Inflammatory macrophage treated with lipopolysaccharide for 4 hours (primary cell): ENCODE results near the gene SEC24C.
A peak's percentile ranks its signal among the peaks of the same experiment; 100 is the strongest.
"Not testable (repeated sequence)": the region's sequence is repeated elsewhere in the genome, so short reads cannot be mapped to it uniquely, and the experiment has no call there.

ENCODE experiments used
- DNase-seq: peaks from one replicate; pipeline ENCODE4 v3.0.0-alpha.2; 2020

The SEC24C gene

GRCh38 chr10:73795491-73795890, 51.3 kb downstream of the SEC24C start:
- not testable (repeated sequence) for DNase-seq

GRCh38 chr10:73796035-73796434, 51.9 kb downstream of the SEC24C start:
- DNase-seq = not testable (repeated sequence)

DNA sequence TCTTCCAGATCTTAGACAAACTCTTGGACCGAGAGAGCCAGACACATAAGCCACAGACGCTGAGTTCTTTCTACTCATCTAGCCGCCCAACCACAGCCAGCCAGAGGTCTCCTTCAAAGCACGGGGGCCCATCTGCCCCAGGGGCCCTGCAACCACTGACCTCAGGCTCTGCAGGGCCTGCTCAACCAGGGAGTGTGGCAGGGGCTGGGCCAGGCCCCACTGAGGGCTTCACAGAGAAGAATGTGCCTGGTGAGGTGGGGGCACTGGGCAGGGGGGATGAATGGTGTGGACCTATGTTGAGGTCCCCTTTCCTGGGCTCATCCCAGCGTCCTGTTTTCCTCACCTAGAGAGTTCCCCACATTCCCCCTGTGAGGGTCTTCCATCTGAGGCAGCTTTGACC, 52.6 kb downstream of the SEC24C start:
- no peak for DNase-seq

DNA sequence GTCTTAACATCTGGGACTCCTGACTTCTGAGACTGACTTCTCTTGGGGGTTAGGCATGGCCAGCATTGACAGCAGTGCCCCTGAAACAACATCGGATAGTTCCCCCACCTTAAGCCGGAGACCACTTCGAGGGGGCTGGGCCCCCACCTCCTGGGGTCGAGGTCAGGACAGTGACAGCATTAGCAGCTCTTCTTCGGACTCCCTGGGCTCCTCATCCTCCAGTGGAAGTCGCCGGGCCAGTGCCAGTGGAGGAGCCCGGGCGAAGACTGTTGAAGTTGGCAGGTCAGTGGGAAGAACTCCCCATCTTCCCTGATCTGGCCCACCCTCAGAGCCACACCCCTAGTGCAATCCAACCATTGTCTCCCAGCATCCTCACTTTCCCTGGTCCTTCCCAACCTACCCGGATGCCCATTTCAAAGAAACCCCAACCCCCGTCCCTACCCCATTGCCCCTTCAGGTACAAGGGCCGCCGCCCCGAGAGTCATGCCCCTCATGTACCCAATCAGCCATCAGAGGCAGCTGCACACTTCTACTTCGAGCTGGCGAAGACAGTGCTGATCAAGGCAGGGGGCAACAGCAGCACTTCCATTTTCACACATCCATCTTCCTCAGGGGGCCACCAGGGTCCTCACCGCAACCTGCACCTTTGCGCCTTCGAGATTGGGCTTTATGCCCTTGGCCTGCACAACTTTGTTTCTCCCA, 53.3 kb downstream of the SEC24C start:
- DNase-seq = no peak

DNA sequence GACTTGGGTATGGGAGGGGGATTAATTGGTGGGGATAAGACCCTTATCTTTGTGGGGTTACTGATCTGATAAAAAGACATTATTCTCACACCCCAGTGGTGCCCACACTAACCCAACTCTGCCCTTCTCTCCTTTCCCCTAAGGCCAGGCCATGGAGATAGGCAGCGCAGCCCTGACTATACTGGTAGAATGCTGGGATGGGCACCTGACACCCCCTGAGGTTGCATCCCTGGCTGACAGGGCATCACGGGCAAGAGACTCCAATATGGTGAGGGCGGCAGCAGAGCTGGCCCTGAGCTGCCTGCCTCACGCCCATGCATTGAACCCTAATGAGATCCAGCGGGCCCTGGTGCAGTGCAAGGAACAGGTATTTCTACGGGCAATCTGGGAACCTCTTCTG, 53.9 kb downstream of the SEC24C start:
- DNase-seq = no peak

DNA sequence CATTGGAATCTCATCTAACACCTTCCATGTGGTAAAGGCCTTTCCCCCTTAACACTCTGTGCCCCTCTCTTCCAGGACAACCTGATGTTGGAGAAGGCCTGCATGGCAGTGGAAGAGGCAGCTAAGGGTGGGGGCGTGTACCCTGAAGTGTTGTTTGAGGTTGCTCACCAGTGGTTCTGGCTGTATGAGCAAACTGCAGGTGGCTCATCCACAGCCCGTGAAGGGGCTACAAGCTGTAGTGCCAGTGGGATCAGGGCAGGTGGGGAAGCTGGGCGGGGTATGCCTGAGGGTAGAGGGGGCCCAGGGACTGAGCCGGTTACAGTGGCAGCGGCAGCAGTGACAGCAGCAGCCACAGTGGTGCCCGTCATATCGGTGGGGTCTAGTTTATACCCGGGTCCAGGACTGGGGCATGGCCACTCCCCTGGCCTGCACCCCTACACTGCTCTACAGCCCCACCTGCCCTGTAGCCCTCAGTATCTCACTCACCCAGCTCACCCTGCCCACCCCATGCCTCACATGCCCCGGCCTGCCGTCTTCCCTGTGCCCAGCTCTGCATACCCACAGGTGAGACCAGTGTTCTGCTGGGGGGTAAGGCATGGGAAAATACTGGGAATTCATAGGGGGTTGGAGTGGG, 54.9 kb downstream of the SEC24C start:
- DNase-seq = no peak

DNA sequence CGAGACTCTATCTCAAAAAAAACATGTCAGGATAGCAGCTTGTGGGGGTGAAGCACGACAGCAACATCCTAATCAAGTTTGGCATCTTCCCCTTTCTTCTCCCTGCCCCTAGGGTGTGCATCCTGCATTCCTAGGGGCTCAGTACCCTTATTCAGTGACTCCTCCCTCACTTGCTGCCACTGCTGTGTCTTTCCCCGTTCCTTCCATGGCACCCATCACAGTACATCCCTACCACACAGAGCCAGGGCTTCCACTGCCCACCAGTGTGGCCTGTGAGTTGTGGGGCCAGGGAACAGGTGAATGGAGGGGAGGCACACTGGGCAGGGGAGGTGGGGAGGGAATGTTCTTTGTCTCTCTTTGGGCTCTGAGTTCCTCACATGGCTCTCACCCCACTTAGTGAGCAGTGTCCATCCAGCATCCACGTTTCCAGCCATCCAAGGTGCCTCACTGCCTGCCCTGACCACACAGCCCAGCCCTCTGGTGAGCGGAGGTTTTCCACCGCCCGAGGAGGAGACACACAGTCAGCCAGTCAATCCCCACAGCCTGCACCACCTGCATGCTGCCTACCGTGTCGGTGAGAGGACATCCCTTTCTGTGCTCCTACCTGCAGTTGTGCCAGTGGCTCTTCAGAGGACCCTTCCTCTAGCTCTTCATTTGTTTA, 55.9 kb downstream of the SEC24C start:
- DNase-seq = no peak

DNA sequence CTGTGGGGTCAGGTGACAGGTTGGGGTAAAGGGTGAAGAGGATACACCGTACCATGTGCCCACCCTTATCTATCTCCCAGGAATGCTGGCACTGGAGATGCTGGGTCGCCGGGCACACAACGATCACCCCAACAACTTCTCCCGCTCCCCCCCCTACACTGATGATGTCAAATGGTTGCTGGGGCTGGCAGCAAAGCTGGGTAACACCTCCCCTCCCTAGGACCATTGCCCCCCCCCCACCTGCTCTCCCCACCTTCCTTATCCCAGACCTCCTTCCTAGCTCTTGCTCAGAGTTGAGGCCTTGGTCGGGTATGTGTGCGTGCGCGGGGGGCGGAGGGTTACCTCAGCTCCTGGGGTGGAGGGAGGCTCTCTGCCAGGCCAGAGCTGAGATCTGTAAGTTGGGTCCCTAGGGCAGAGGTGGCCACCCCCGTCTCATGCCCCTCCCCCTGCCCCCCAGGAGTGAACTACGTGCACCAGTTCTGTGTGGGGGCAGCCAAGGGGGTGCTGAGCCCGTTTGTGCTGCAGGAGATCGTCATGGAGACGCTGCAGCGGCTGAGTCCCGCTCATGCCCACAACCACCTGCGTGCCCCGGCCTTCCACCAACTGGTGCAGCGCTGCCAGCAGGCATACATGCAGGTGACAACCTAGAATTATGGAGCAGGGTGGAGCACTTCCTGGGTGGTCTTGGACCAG, 56.5 kb downstream of the SEC24C start:
- DNase-seq = no peak

GRCh38 chr10:73801253-73801590, 57.0 kb downstream of the SEC24C start:
- DNase-seq = no peak

GRCh38 chr10:73802276-73802991, 58.3 kb downstream of the SEC24C start:
- DNase-seq = no peak

- DNase-seq = peak; percentile 76
Measured at GRCh38 chr10:73803680-73804286, 59.6 kb downstream of the SEC24C start.

DNA sequence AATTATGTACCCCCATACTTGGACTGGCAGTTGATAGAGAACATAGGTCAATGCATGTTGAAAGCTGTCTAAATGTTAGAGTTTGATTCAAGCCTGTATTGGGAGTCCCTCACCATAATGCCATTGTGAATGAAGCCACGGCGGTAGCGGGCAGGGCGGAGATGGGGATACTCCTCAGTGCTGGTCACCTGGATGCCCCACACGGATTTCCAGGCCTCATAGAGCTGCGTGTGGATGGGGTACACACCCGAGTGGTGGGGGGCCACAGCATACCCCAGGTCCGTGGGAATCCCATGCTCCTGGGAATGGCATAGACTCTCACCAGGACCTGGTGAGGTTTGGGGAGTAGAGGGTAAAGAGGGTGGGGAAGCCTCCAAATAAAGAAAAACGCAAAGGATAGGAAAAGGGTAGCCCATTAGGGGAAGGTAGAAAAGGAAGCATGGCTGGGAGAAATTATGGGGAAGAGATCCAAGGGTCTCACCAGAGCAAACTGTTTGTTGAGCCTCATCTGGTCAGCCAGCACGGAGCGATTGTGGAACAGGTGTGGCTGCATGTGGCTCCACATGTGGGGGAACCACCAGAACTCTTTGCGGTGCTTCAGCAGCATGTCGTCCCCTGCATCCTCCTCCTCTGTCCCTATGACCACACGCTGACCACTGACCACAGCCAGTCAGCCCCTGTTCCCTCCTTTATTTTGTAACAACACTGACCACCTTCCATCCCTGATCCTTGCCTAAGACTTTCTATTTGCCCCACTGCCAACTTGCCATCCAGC, 62.2 kb downstream of the SEC24C start:
- DNase-seq = no peak

GRCh38 chr10:73807471-73807870, 63.3 kb downstream of the SEC24C start:
- DNase-seq = no peak

DNA sequence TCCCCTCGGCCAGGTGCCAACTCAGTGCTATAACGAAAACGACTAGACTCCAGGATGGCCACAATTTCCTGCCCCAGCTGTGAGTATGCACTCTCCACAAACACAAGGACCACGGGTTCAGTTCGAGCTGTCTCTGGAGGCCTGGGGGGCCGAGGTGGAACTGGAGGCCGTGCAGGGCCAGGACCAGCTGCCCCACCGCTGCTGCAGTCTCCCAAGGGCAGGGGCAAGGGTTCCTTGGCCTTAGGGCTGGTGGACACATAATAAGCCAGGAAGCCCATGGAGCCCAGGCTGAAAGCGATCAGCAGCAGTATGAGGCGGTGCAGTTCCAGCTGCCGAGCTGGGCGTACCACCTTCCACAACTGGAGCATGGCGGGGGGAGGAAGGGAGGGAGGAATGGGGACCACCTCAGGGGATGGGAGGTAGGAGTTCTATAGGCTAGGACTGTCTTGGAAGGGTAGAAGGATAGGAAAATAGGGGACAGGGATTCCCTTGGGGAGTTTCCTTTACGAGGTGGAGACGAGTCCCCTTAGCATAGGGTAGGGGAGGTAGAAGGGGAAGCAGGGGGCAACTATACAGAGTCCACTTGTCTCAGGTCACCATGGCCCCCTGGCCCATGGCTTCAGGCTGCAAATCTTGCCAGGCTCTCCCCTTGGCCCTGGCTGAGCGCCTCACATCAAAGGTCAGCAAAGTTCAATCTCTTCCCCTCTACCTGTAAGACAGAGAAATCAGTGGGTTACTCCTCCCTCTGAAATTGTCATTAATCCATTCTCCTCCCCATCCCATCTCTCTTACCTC, 64.0 kb downstream of the SEC24C start:
- no peak for DNase-seq

DNA sequence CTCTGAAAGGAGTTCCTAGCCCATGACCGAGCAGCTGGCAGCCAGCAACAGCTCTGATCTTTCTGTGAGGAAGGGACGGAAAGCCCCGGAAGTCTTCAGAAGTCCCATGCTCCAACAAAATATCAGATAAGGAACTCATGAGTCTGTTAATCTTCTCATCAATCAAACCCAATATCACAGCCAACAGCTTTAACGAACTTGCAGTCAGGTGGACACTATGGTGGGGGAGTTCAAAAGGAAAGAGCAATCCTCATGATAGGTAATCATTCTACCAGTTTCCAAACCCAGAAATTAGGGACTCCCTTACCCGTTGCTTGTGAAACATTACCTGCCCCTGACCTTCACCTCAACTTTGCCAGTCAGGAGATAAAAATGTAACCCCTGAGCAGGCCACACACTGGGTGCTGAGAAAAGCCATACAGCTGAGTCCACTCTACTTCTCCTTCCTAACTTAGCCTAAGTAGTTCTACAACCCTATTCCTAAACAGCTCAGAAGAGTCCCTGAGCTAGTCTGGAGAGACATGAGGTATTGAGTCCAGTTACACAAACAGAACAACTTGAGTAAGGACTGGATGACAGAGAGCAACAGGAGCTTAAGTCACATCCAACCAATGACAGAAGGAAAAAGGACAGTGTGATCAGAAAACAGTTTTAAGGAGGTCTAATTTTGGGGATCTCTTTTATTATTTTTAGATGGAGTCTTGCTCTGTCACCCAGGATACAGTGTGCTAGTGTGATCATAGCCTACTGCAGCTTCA, 65.1 kb downstream of the SEC24C start:
- DNase-seq = peak; percentile 33

GRCh38 chr10:73810358-73810734, 66.2 kb downstream of the SEC24C start:
- DNase-seq = peak; percentile 68

- DNase-seq = peak; percentile 6
Measured at GRCh38 chr10:73810735-73811465, 66.7 kb downstream of the SEC24C start.

DNA sequence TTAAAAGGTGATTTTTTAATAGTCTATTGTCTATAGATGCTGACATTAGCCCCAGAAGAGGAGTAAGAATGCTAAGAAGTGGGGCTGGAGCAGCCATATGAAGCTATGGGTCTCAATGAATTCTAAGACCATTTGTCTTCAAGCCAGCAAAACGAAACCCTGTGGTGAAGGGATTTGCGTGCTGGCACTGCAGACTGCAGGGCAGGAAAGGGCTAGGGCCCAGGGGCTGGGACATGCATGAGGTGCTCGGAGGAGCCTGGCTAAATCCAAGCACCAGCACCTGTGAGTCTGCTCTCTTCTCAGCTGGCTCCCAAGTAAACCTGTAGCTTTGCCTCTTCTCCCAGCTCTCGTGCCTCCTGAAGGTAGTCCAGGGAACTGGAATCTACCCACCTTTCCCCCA, 68.5 kb downstream of the SEC24C start:
- no peak for DNase-seq

GRCh38 chr10:73813333-73813732, 69.2 kb downstream of the SEC24C start:
- no peak for DNase-seq
